Measurements from ENCODE around the gene TFE3. TPM values are rescaled to one million over a fixed set of nuclear protein-coding genes. Genes with fewer than 3 reads are reported as not detected.

Gene TFE3
- total and polyA plus RNA-seq, 10 of the 15 experiments (the other 5 are each of a cell fraction or from before 2014, with no cell fraction given) = 3.5 to 20.4 (median 11.6) TPM

- TF ChIP-seq HDAC6 (IDR thresholded peaks at IDR 0.05; ENCODE audit: unreplicated experiment) (no peak), ZNF384 (IDR thresholded peaks at IDR 0.05; ENCODE audit: borderline replicate concordance, low read depth, low read length) (peak; percentile 85)
Observed at GRCh38 chrX:49002091-49002935, 40.8 kb downstream of the TFE3 start, which contains the start of gene GRIPAP1 (continued).

- ChIA-PET SMC1A (ENCODE audit: uncharacterized antibody, unreplicated experiment) (interaction anchor here (1.1 to 1.8 kb wide), 2 partner anchors 40 to 42 kb away, joined by 3 to 7 read pairs; no protein-coding TSS in a partner anchor), RAD21 (ENCODE audit: unreplicated experiment) (interaction anchor here (0.7 to 1.4 kb wide), 4 partner anchors 29 to 270 kb away, joined by 3 to 9 read pairs (median 4); no protein-coding TSS in a partner anchor), POLR2A (interaction anchor here (0.9 to 2.1 kb wide), 7 partner anchors 11 to 201 kb away, joined by 3 to 19 read pairs (median 5); partner anchors contain the start of genes HDAC6, PQBP1, TFE3 and TIMM17B), CTCF (interaction anchor here (0.7 to 1.3 kb wide), 4 partner anchors 40 to 189 kb away, joined by 3 to 6 read pairs (median 3); no protein-coding TSS in a partner anchor)
- 31% methylated on average over 17 of the region's 17 CpGs for WGBS (ENCODE audit: insufficient coverage, insufficient replicate concordance, low lambda C conversion rate, missing lambda C conversion rate)
- in situ Hi-C loops (cut with MboI) = no loop called here
- Histone ChIP-seq H3K4me2 (ENCODE audit: control insufficient read depth, insufficient read depth) (peak overlapping the region; percentile 49), H3K9me3 (replicated peaks; ENCODE audit: control insufficient read depth, insufficient read depth, low read length) (no peaks in the 10 kb centered on the region), H3K36me3 (ENCODE audit: control insufficient read depth in 2 of 2, insufficient read depth in 2 of 2, low read length in 1 of 2) (peaks cover 0 to 8% of the 10 kb centered on the region in 2 experiments; a peak in 3 of 4 replicates), H4K20me1 (ENCODE audit: control insufficient read depth, insufficient read depth) (no peaks in the 10 kb centered on the region; the same call in 1 of the 2 replicates), H3K27me3 (replicated peaks in 1 of 2; ENCODE audit: control insufficient read depth in 2 of 2, insufficient read depth in 2 of 2, low read length in 1 of 2) (no peaks in the 10 kb centered on the region), H3K9ac (ENCODE audit: control insufficient read depth, insufficient read depth, low read length) (peak overlapping the region; percentile 85), H3K4me3 (peak overlapping the region; percentile 62), H3K4me1 (ENCODE audit: control insufficient read depth, insufficient read depth, low read length) (no peaks in the 10 kb centered on the region; the same call in none of the 2 replicates), H3K79me2 (ENCODE audit: control insufficient read depth, insufficient read depth, low read length) (peaks cover 15% of the 10 kb centered on the region), H3K27ac (ENCODE audit: control insufficient read depth, insufficient read depth) (peak overlapping the region; percentile 87), H2AFZ (ENCODE audit: control insufficient read depth, low read depth, low read length) (peak overlapping the region; percentile 93)
- BruUV-seq (replicated peaks) = TSS peak; percentile 69
- intact Hi-C loops (cut with micrococcal nuclease; ENCODE audit: unreplicated experiment) = loop anchor here (2.0 to 5.0 kb wide), 2 partner anchors 41 to 43 kb away; partner anchors contain the start of gene TFE3
- FAIRE-seq (no peak), ATAC-seq (peak; percentile 80), DNase-seq (ENCODE audit: low read depth, low spot score) (peak; percentile 12)
- no peak for TF ChIP-seq BRCA1 (IDR thresholded peaks at IDR 0.05; ENCODE audit: low read depth, low read length)
- TF ChIP-seq NR2C2 (IDR thresholded peaks at IDR 0.05; ENCODE audit: borderline replicate concordance, control insufficient read depth, insufficient read length, low read depth) = no peak
- no peak for TF ChIP-seq RB1 (IDR thresholded peaks at IDR 0.05; ENCODE audit: borderline replicate concordance)
- no peak for TF ChIP-seq SUZ12 (IDR thresholded peaks at IDR 0.05; ENCODE audit: unreplicated experiment)
- TF ChIP-seq ZBTB11 (CRISPR knock-in tag; IDR thresholded peaks at IDR 0.05) = no peak
- no peak for TF ChIP-seq RFX5 (IDR thresholded peaks at IDR 0.05; ENCODE audit: low read depth, low read length)
- no peak for TF ChIP-seq ZNF384 (IDR thresholded peaks at IDR 0.05; ENCODE audit: borderline replicate concordance, low read depth, low read length)
- no peak for TF ChIP-seq ZNF687 (IDR thresholded peaks at IDR 0.05)
- TF ChIP-seq LARP7 (IDR thresholded peaks at IDR 0.05) = no peak
- TF ChIP-seq DPF2 (IDR thresholded peaks at IDR 0.05) = no peak
- no peak for TF ChIP-seq SUPT20H (IDR thresholded peaks at IDR 0.05; ENCODE audit: borderline replicate concordance, control insufficient read depth, low read depth, low read length)
Observed at GRCh38 chrX:49001521-49002090, 41.6 kb downstream of the TFE3 start.

Data from GM12878 (cell line).